Immature natural killer cell (primary cell): ENCODE results near the gene DVL1. TPM values are rescaled to one million over a fixed set of nuclear protein-coding genes. Genes with fewer than 3 reads are reported as not detected.
A peak's percentile ranks its signal among the peaks of the same experiment; 100 is the strongest.

Experiments used
- DNase-seq, 3 donors: peaks; one replicate each; pipeline ENCODE4 v3.0.0; 2022; ENCODE audit warnings: mixed read lengths in 1 of 3
- H3K27ac Mint-ChIP-seq, 6 donors: one replicate each; pipeline ENCODE4 v1.8.0; 2020; ENCODE audit warnings: mixed read lengths in 6 of 6, mild to moderate bottlenecking in 5 of 6, inconsistent platforms in 4 of 6, moderate library complexity in 3 of 6
- H3K27me3 Mint-ChIP-seq, 3 donors: one replicate each; pipeline ENCODE4 v1.8.0; 2020 to 2021; ENCODE audit warnings: low read depth in 3 of 3, mild to moderate bottlenecking in 3 of 3, mixed read lengths in 3 of 3, moderate library complexity in 3 of 3, inconsistent platforms in 1 of 3
- H3K36me3 Mint-ChIP-seq, 3 donors: one replicate each; pipeline ENCODE4 v1.8.0; 2020; ENCODE audit warnings: mixed read lengths in 3 of 3, inconsistent platforms in 2 of 3, mild to moderate bottlenecking in 2 of 3
- H3K4me1 Mint-ChIP-seq, 2 donors: one replicate each; pipeline ENCODE4 v1.8.0; 2020; ENCODE audit warnings: inconsistent platforms in 2 of 2, mild to moderate bottlenecking in 2 of 2, mixed read lengths in 2 of 2, moderate library complexity in 1 of 2
- H3K4me3 Mint-ChIP-seq, 5 donors: one replicate each; pipeline ENCODE4 v1.8.0; 2020; ENCODE audit warnings: mild to moderate bottlenecking in 5 of 5, mixed read lengths in 5 of 5, inconsistent platforms in 3 of 5, moderate library complexity in 3 of 5
- H3K9me3 Mint-ChIP-seq, 6 donors: one replicate each; pipeline ENCODE4 v1.8.0; 2020; ENCODE audit warnings: mild to moderate bottlenecking in 6 of 6, mixed read lengths in 6 of 6, inconsistent platforms in 4 of 6, moderate library complexity in 3 of 6
- polyA plus RNA-seq, 3 donors: library from polyadenylated mRNA; unstranded; fragments of 300-500 nt; fragmentation: Illumina TruSeq; gene quantifications; one replicate each; pipeline ENCODE4 v1.2.3, GENCODE V29; 2021

Gene DVL1
- polyA plus RNA-seq, 3 donors from 2014 or later = 0.78 to 1.5 (median 1.4) TPM

DNA sequence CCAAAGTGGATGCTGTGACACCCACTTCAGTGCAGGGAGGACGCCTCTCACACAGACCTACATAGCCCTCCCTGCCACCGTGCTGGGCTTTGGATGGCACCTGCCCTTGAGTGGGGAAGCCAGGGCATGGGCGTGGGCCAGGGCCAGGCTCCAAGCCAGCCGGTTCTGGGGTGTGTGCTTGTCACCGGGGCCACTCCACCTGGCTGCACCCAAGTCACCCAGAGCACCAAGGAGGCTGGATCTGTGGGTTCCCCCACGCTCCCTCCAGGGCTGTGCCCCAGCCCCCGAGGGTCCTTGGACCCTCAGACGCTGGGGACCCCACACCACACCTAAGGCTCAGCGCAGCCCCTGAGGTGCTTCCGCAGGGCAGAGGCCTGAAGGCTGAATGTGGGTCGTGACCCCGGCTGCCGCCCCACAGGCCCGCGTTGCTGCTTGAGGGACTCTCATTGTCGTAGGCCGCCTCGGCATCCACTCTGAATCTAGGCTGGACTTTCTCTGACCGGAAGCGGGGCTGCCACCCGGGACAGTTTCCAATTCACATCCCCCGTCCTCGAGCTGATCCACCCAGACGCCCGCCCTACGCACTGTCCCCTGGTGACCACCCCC lies 7.7 kb upstream of the DVL1 start:
- no peaks in the 10 kb centered on the region for H3K9me3 Mint-ChIP-seq
- peaks cover 5 to 8% (median 6%) of the 10 kb centered on the region in 3 donors for H3K27me3 Mint-ChIP-seq
- no peak overlapping the region for H3K27ac Mint-ChIP-seq
- H3K36me3 Mint-ChIP-seq = no peaks in the 10 kb centered on the region
- peaks cover 0 to 3% of the 10 kb centered on the region in 2 donors for H3K4me1 Mint-ChIP-seq
- no peak overlapping the region for H3K4me3 Mint-ChIP-seq
- no peak for DNase-seq

DNA sequence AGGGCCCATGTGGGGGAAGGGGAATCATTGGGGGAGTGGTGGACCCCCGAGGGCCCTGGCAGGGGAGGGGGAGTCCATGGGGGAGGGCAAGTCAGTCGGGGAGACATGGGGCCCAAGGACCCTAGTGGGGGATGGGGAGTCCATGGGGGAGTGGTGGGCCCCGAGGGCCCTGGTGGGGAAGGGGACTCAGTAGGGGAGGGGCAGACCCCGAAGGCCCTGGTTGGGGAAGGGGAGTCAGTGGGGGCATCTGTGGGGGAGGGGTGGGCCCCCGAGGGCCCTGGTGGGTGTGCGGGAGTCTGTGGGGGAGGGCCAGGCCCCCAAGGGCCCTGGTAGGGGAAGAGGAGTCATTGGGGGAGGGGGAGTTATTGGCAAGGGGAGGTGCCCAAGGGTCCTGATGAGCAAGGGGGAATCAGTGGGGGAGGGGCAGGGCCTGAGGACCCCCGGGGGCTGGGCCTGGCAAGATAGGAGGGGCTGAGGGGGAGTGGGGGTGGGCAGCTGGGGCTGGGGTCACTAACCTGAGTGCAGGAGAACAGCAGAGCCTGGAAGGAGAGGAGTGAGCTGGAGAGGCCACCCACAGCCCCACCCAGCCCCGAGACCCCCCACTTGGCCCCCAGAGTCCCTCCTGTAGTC lies 7.1 kb upstream of the DVL1 start:
- Mint-ChIP-seq H3K4me1 (peaks cover 0 to 3% of the 10 kb centered on the region in 2 donors), H3K27me3 (peaks cover 5 to 8% (median 6%) of the 10 kb centered on the region in 3 donors), H3K4me3 (no peak overlapping the region), H3K36me3 (no peaks in the 10 kb centered on the region), H3K9me3 (no peaks in the 10 kb centered on the region), H3K27ac (no peak overlapping the region)
- no peak for DNase-seq

DNA sequence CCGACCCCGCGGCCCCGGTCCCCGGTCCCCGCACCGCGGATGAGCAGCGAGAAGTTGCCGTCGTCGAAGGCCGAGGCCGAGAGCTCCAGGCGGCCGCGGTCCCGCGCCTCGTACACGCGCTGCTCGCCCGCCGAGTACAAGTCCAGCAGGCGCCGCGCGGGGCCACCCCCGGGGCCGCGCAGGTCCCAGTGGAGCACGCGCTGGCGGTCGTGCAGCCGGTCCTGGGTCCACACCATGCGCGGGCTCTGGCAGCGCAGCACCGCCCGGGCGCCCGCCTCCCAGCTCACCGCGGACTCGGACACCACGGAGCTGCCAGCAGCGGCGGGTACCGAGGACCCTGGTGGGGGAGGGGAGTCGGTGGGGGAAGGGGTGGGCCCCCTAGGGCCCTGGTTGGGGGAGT lies 6.2 kb upstream of the DVL1 start:
- Mint-ChIP-seq H3K4me1 (peaks cover 0 to 3% of the 10 kb centered on the region in 2 donors), H3K27ac (no peak overlapping the region), H3K36me3 (no peaks in the 10 kb centered on the region), H3K4me3 (no peak overlapping the region), H3K9me3 (no peaks in the 10 kb centered on the region), H3K27me3 (peaks cover 5 to 6% (median 6%) of the 10 kb centered on the region in 3 donors)
- peak in 1 of 3 donors; percentile 22 for DNase-seq

DNA sequence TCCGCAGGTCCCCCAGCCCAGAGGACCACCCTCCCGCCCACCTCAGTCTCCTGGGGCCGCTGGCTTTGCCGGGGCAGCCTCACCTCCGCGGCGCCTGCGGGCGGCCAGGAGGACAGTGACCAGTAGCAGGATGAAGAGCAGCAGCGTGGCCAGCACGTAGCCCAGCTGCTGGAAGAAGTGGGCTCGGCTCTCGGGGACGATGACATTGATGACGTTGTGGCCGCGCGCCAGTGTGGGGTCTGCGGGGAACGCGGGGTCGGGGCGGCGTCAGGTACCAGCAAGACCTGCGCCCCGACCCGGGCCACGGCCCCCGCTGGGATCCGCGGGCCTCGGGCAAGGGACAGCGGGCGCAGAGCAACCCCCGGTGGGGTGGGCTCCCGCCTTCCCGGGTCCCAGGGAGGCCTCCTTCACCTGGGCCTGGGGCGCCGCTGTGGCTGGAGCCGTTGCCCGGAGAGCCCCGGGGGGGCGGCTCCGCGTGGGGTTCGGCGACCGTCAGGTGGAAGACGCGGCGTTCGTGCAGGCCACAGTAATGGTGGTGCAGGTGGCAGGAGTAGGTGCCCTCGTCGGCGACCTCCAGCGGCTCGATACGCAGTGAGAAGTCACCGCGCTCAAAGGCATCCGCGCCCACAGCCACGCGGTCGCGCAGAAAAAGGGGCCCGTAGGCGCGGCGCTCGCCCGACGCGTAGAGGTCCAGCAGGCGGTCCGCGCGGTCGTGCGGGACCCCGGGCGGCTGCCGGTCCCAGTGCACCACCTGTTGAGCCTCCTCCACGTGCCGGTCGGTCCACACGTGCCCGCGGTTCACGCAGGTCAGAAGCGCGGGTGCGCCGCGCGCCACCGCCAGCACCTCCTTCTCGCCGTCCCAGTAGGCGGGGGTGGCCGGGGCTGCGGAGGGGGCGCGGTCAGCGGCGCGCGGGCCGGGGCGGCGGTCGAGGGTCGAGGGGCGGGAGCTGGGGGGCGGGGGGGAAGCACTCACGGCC lies 5.3 kb upstream of the DVL1 start:
- H3K27me3 Mint-ChIP-seq = peaks cover 5 to 6% (median 6%) of the 10 kb centered on the region in 3 donors
- DNase-seq = no peak
- peak overlapping the region in 1 of 5 donors; percentile 33 for H3K4me3 Mint-ChIP-seq
- no peak overlapping the region for H3K27ac Mint-ChIP-seq
- no peaks in the 10 kb centered on the region for H3K9me3 Mint-ChIP-seq
- H3K4me1 Mint-ChIP-seq = peaks cover 0 to 3% of the 10 kb centered on the region in 2 donors
- no peaks in the 10 kb centered on the region for H3K36me3 Mint-ChIP-seq

DNA sequence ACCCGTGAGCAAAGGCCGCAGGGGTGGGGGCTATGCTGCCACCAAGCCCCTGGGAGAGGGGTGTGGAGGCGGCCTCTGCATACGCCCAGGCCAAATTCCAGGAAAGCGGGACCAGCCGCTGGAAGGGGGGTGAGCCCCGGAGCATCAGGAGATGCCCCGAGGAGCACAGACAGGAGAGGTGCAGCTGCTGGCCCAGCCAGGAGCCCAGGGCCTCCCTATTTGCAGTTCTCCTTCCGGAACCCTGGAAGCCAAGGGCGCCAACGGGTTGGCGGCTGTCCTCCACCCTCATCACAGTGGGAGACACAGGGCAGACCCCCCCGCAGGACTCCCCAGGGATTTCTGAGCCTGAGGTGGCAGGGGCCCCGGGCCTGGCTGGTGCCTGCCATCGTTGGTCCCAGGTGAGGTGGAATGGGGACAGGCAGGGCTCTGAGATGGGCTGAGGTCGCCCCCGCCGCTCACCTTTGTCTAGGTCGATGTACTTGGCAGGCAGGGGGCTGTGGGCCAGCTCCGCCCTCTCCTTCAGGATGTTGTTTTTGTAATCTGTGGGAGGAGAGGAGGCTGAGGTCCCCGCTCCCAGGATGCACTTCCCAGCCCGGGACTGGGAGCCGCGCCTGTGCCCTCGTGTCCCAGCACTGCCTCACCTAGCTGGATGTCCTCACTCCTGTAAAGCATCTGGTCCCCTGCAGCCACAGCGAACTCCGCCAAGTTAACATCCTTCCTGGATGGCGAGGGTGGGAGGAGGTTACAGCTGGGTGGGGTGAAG lies 4.4 kb upstream of the DVL1 start:
- no peak overlapping the region for H3K27ac Mint-ChIP-seq
- no peak for DNase-seq
- peaks cover 0 to 3% of the 10 kb centered on the region in 2 donors for H3K4me1 Mint-ChIP-seq

DNA sequence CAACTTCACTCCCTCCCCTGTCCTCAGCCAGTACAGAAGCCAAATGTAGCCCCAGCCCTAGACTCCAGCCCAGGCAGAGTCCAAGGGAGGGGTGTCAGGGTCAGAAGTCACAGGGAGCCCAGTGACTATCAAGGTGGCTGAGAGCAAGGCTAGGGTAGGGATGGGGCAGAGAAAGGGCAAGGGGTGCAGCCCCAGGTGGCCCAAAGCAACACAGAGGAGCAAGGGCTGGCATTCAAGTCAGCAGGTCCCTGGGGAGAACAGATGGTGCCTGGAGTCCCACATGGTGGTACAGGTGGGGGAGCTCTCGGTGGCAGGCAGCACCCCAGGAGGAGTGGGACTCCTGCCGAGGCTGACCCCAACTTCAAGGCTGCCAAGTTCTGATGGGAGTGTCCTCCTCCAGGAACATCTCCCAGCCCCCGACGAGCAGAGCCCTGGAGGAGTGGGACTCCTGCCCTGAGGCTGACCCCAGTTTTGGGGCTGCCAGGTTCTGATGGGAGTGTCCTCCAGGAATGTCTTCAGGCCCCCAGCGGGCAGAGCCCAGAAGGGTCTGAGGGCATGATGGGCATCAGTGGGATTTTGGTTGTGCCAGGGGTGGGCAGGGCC lies 3.7 kb upstream of the DVL1 start:
- H3K9me3 Mint-ChIP-seq = no peaks in the 10 kb centered on the region
- peaks cover 0 to 6% of the 10 kb centered on the region in 2 donors for H3K4me1 Mint-ChIP-seq
- H3K27ac Mint-ChIP-seq = peak overlapping the region in 1 of 6 donors; percentile 62
- DNase-seq = no peak
- no peaks in the 10 kb centered on the region for H3K36me3 Mint-ChIP-seq
- peak overlapping the region in 4 of 5 donors; percentile 40 to 76 (median 58) for H3K4me3 Mint-ChIP-seq
- H3K27me3 Mint-ChIP-seq = peaks cover 4 to 5% (median 4%) of the 10 kb centered on the region in 3 donors

More for the DNA sequence above, 4.4 kb upstream of the DVL1 start:
- H3K9me3 Mint-ChIP-seq = no peaks in the 10 kb centered on the region
- no peaks in the 10 kb centered on the region for H3K36me3 Mint-ChIP-seq
- H3K4me3 Mint-ChIP-seq = no peak overlapping the region
- H3K27me3 Mint-ChIP-seq = peaks cover 3 to 6% (median 4%) of the 10 kb centered on the region in 3 donors

DNA sequence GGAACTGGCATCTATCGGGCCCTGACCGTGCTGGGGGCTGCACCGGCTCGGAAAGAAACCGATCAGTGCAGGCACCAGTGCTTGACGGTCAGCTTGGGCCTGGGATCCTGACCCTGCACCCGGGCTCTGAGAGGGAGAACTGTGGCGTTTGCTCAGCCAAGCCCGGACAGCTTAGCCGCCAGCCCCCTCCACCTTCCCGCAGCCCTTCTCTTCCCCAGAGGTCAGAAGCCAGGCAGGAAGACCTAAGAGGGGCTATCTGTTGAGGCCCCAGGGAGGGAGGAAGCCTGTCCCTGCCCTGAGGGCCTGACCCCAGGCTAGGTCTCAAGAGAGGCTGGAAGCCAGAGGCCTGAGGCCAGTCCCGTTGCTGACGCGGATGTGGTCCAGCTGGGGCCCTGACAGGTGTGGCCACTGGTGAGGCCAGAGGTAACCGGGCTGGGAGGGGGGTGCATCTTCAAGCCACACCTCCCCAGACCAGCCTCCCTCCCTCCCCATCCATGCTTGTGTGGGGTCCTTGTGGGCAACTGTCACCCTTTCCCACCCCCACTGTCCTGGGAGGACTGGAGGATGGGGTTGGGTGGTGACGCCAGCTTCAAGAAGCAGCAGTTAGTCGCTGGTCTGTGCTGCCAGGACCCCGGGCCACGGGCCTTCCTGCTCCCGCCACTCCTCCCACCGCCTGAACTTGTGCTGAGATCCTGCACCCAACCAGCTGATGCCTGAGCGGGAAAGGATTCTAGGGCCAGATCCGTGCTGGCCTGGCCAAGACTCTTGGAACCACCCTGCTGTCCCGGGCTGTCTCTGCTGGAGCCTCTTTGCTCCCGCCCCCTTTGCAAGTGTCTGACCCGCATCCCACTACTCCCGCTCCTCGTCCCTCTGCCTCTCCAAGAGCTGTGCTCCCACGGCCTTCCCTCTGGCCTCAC lies 2.6 kb upstream of the DVL1 start:
- no peaks in the 10 kb centered on the region for H3K36me3 Mint-ChIP-seq
- no peaks in the 10 kb centered on the region for H3K9me3 Mint-ChIP-seq
- peak overlapping the region; percentile 54 to 76 (median 62) for H3K4me3 Mint-ChIP-seq
- peaks cover 0 to 16% of the 10 kb centered on the region in 2 donors for H3K4me1 Mint-ChIP-seq
- no peak for DNase-seq
- peaks cover 2 to 4% (median 3%) of the 10 kb centered on the region in 3 donors for H3K27me3 Mint-ChIP-seq
- H3K27ac Mint-ChIP-seq = peak overlapping the region in 4 of 6 donors; percentile 45 to 83 (median 69)

DNA sequence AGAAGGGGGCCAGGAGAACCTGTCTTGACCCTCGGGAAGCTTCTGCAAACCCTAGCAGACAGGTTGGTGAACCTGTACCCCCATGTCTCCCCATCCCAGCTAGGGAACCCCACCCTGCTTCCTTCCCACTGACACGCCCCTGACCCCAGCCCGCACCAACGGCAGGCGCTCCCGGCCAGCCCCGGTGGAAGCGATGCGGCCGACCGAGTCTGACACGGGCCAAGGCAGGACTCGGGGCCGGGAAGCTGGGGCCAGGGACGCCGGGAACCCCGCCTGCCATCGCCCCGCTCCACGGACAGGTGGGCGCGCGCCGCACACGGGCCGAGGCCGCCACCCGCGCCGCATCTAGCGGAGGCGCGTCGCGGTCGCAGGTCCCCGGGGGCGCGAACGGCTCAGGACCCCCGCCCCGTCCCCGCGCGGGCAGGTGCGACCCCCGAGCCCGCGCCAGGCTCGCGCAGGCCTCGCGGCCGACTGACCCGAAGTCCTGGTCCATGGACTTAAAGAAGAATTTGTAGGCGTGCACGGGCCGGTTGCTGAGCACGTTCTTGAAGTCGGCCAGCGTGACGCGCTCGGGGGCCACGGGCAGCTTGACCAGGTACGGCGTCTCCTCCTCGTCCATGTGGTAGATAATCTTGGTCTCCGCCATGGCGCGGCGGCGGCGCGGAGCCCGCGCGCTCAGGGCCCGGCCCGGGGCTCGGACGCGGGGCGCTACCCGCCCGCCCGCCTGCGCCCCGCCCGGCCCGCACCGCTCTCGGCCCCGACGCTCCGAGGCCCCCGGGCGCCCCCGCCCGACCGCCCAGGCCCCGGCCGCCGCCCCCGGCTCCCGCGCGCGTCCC lies 580 bp downstream of the DVL1 start:
- Mint-ChIP-seq H3K9me3 (no peaks in the 10 kb centered on the region), H3K4me1 (peaks cover 0 to 15% of the 10 kb centered on the region in 2 donors), H3K27me3 (peaks cover 2 to 4% (median 3%) of the 10 kb centered on the region in 3 donors), H3K27ac (peak overlapping the region in 2 of 6 donors; percentile 32 to 69), H3K36me3 (no peaks in the 10 kb centered on the region), H3K4me3 (peak overlapping the region; percentile 65 to 85 (median 71))
- no peak for DNase-seq

DNA sequence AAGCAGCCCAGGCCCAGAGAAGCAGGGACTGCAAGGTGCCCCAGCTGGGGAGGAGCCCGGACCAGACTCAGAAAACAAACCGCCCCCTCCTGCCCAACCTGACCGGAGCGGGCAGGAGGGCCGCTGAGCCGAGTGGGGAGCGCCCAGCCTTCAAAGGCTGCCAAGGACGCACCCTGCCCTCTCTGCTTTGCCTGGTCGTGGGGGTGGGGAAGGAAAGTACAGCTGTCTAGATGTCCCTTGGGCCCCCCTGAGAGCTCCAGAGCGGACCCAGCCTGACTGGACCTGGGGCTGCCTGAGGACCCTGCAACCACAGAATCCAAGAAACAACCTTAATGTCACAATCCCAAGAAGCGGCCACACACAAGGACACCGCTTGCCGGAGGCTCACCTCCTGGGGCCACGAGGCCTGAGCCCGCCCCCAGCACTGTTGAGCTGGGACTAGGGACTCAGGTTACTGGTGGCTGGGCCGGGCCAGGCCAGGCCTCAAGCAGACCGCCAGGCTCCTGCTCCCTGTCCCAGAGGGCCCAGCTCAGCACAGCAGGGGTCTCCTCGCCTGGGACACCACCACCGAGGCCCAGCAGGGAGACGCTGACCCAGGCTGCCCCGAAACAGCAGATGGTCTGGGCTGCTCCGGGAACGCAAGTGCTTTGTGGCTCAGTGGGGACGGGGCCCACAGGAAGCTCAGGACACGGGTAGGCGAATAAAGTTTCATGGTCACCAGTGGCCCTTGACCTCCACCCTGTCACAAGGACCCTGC lies 1.4 kb downstream of the DVL1 start:
- no peaks in the 10 kb centered on the region for H3K9me3 Mint-ChIP-seq
- peak overlapping the region; percentile 62 to 85 (median 71) for H3K4me3 Mint-ChIP-seq
- peaks cover 2 to 3% (median 3%) of the 10 kb centered on the region in 3 donors for H3K27me3 Mint-ChIP-seq
- no peaks in the 10 kb centered on the region for H3K36me3 Mint-ChIP-seq
- peaks cover 0 to 15% of the 10 kb centered on the region in 2 donors for H3K4me1 Mint-ChIP-seq
- no peak for DNase-seq
- H3K27ac Mint-ChIP-seq = peak overlapping the region in 1 of 6 donors; percentile 25

DNA sequence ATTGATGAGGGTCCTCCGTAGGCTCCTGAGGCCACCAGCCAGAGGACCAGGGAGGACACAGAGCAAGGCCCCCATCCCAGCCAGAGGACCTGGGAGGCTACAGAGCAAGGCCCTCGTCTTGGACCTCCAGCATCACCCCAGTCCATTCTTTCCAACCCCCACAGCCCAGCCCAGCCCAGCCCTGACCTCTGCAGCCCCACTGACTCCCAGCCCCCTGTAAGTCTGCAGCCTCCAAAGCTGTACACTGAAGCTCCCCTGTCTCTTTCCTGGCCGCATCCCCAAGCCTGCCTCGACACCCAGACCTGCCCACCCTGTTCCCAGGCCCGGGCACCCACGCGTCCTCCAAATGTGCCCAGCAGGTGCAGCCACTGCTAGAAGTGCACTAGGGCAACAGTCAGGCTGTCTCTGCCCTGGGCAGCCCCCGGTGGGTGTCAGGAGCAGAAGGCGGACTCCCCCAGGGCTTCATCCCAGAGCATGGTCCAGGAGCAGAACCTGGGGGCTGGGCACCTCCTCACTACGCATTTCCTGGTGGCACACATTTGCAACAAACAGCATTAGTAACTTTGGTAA lies 2.1 kb downstream of the DVL1 start:
- peaks cover 0 to 14% of the 10 kb centered on the region in 2 donors for H3K4me1 Mint-ChIP-seq

More for the DNA sequence above, 2.1 kb downstream of the DVL1 start:
- Mint-ChIP-seq H3K27ac (no peak overlapping the region), H3K4me3 (peak overlapping the region in 4 of 5 donors; percentile 42 to 68 (median 50)), H3K27me3 (peaks cover 0 to 2% (median 0%) of the 10 kb centered on the region in 3 donors), H3K9me3 (no peaks in the 10 kb centered on the region), H3K36me3 (no peaks in the 10 kb centered on the region)
- DNase-seq = no peak
